ENCODE data around the gene RPS15. TPM values are rescaled to one million over a fixed set of nuclear protein-coding genes. Genes with fewer than 3 reads are reported as not detected.

RPS15 gene
- total RNA-seq, 1 experiment from 2014 or later, result 1,696 TPM

GRCh38 chr19:1451916-1452801 lies 14.0 kb downstream of the RPS15 start:
- no peak for DNase-seq (ENCODE audit: low spot score)
- ChIA-PET CTCF (no interaction called here), POLR2A (ENCODE audit: low non-redundant PET) (no interaction called here)
- TF ChIP-seq EZH2 (IDR thresholded peaks at IDR 0.05; ENCODE audit: borderline replicate concordance, low read depth, low read length, poor library complexity, severe bottlenecking) (no peak), CTCF (conservative IDR thresholded peaks at IDR 0.05; ENCODE audit: low read depth, low read length) (no peak)
- no TSS peak for BruUV-seq (replicated peaks)
- Histone ChIP-seq H3K4me1 (ENCODE audit: insufficient read depth, low read length, poor library complexity, severe bottlenecking) (peaks cover 29% of the 10 kb centered on the region), H3K36me3 (ENCODE audit: insufficient read depth, low read length, poor library complexity, severe bottlenecking) (no peaks in the 10 kb centered on the region), H3K4me3 (ENCODE audit: low read depth, low read length, poor library complexity, severe bottlenecking) (no peak overlapping the region), H3K9me3 (ENCODE audit: low read depth, low read length, poor library complexity, severe bottlenecking) (no peaks in the 10 kb centered on the region), H3K27me3 (replicated peaks; ENCODE audit: insufficient read depth, low read depth, low read length, poor library complexity) (peaks cover 36% of the 10 kb centered on the region), H3K27ac (ENCODE audit: low read depth, low read length, poor library complexity, severe bottlenecking) (no peak overlapping the region)
- intact Hi-C loops (cut with micrococcal nuclease; ENCODE audit: unreplicated experiment), result no loop called here

- intact Hi-C loops (cut with micrococcal nuclease; ENCODE audit: unreplicated experiment), result no loop called here
- peaks cover 32% of the 10 kb centered on the region for H3K27me3 ChIP-seq (replicated peaks; ENCODE audit: insufficient read depth, low read depth, low read length, poor library complexity)
- H3K9me3 ChIP-seq (ENCODE audit: low read depth, low read length, poor library complexity, severe bottlenecking), result no peaks in the 10 kb centered on the region
- BruUV-seq (replicated peaks), result no TSS peak
- POLR2A ChIA-PET (ENCODE audit: low non-redundant PET), result interaction anchor here (0.5 kb wide), 1 partner anchor 16 kb away, joined by 3 read pairs; no protein-coding TSS in a partner anchor
- DNase-seq (ENCODE audit: low spot score), result no peak
- H3K4me3 ChIP-seq (ENCODE audit: low read depth, low read length, poor library complexity, severe bottlenecking), result no peak overlapping the region
- CTCF ChIA-PET, result no interaction called here
- H3K36me3 ChIP-seq (ENCODE audit: insufficient read depth, low read length, poor library complexity, severe bottlenecking), result no peaks in the 10 kb centered on the region
- H3K27ac ChIP-seq (ENCODE audit: low read depth, low read length, poor library complexity, severe bottlenecking), result no peak overlapping the region
- H3K4me1 ChIP-seq (ENCODE audit: insufficient read depth, low read length, poor library complexity, severe bottlenecking), result peaks cover 29% of the 10 kb centered on the region
- TF ChIP-seq CTCF (conservative IDR thresholded peaks at IDR 0.05; ENCODE audit: low read depth, low read length) (no peak), EZH2 (IDR thresholded peaks at IDR 0.05; ENCODE audit: borderline replicate concordance, low read depth, low read length, poor library complexity, severe bottlenecking) (no peak)
Observed at GRCh38 chr19:1452802-1453524, 14.8 kb downstream of the RPS15 start.

GRCh38 chr19:1453525-1454364 lies 15.5 kb downstream of the RPS15 start:
- BruUV-seq (replicated peaks), result no TSS peak
- intact Hi-C loops (cut with micrococcal nuclease; ENCODE audit: unreplicated experiment), result no loop called here
- Histone ChIP-seq H3K27ac (ENCODE audit: low read depth, low read length, poor library complexity, severe bottlenecking) (no peak overlapping the region), H3K36me3 (ENCODE audit: insufficient read depth, low read length, poor library complexity, severe bottlenecking) (no peaks in the 10 kb centered on the region), H3K27me3 (replicated peaks; ENCODE audit: insufficient read depth, low read depth, low read length, poor library complexity) (peaks cover 32% of the 10 kb centered on the region), H3K4me1 (ENCODE audit: insufficient read depth, low read length, poor library complexity, severe bottlenecking) (peaks cover 29% of the 10 kb centered on the region), H3K4me3 (ENCODE audit: low read depth, low read length, poor library complexity, severe bottlenecking) (no peak overlapping the region), H3K9me3 (ENCODE audit: low read depth, low read length, poor library complexity, severe bottlenecking) (no peaks in the 10 kb centered on the region)
- DNase-seq (ENCODE audit: low spot score), result peak; percentile 60
- no peak for TF ChIP-seq EZH2 (IDR thresholded peaks at IDR 0.05; ENCODE audit: borderline replicate concordance, low read depth, low read length, poor library complexity, severe bottlenecking)
- TF ChIP-seq CTCF (conservative IDR thresholded peaks at IDR 0.05; ENCODE audit: low read depth, low read length), result no peak
- ChIA-PET CTCF (interaction anchor here (0.6 kb wide), 2 partner anchors 37 to 38 kb away, joined by 3 to 19 read pairs; partner anchors contain the start of gene REEP6), POLR2A (ENCODE audit: low non-redundant PET) (interaction anchor here (0.5 kb wide), 1 partner anchor 15 kb away, joined by 3 read pairs; no protein-coding TSS in a partner anchor)
